ENCODE measurements around the gene DIS3L2.
"Not testable (repeated sequence)": the region's sequence is repeated elsewhere in the genome, so short reads cannot be mapped to it uniquely, and the experiment has no call there.

Gene DIS3L2

GRCh38 chr2:232111551-232111950, 150.0 kb downstream of the DIS3L2 start:
- no peak for ATAC-seq (ENCODE audit: low read depth)
- no peak overlapping the region for H3K4me3 ChIP-seq (ENCODE audit: severe bottlenecking)
- no peak for DNase-seq (ENCODE audit: low spot score)
- TF ChIP-seq, protein P1, sequence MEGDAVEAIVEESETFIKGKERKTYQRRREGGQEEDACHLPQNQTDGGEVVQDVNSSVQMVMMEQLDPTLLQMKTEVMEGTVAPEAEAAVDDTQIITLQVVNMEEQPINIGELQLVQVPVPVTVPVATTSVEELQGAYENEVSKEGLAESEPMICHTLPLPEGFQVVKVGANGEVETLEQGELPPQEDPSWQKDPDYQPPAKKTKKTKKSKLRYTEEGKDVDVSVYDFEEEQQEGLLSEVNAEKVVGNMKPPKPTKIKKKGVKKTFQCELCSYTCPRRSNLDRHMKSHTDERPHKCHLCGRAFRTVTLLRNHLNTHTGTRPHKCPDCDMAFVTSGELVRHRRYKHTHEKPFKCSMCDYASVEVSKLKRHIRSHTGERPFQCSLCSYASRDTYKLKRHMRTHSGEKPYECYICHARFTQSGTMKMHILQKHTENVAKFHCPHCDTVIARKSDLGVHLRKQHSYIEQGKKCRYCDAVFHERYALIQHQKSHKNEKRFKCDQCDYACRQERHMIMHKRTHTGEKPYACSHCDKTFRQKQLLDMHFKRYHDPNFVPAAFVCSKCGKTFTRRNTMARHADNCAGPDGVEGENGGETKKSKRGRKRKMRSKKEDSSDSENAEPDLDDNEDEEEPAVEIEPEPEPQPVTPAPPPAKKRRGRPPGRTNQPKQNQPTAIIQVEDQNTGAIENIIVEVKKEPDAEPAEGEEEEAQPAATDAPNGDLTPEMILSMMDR (IDR thresholded peaks at IDR 0.05; ENCODE audit: poor library complexity, severe bottlenecking), result no peak
- no peak overlapping the region for H3K27ac ChIP-seq (ENCODE audit: poor library complexity, severe bottlenecking)
- H3K9me3 ChIP-seq (ENCODE audit: severe bottlenecking), result no peaks in the 10 kb centered on the region
- H3K27me3 ChIP-seq (ENCODE audit: insufficient read depth, poor library complexity, severe bottlenecking), result no peaks in the 10 kb centered on the region
- no peaks in the 10 kb centered on the region for H3K36me3 ChIP-seq (ENCODE audit: low read depth)
- no peaks in the 10 kb centered on the region for H3K4me1 ChIP-seq (ENCODE audit: insufficient read depth, poor library complexity, severe bottlenecking)

GRCh38 chr2:232113821-232114220, 152.3 kb downstream of the DIS3L2 start:
- Histone ChIP-seq H3K4me1 (ENCODE audit: insufficient read depth, poor library complexity, severe bottlenecking) (no peaks in the 10 kb centered on the region), H3K9me3 (ENCODE audit: severe bottlenecking) (no peaks in the 10 kb centered on the region), H3K27ac (ENCODE audit: poor library complexity, severe bottlenecking) (no peak overlapping the region), H3K36me3 (ENCODE audit: low read depth) (no peaks in the 10 kb centered on the region), H3K4me3 (ENCODE audit: severe bottlenecking) (no peak overlapping the region), H3K27me3 (ENCODE audit: insufficient read depth, poor library complexity, severe bottlenecking) (no peaks in the 10 kb centered on the region)
- DNase-seq (ENCODE audit: low spot score) (no peak), ATAC-seq (ENCODE audit: low read depth) (no peak)
- TF ChIP-seq, protein P1 (IDR thresholded peaks at IDR 0.05; ENCODE audit: poor library complexity, severe bottlenecking), result no peak

DNA sequence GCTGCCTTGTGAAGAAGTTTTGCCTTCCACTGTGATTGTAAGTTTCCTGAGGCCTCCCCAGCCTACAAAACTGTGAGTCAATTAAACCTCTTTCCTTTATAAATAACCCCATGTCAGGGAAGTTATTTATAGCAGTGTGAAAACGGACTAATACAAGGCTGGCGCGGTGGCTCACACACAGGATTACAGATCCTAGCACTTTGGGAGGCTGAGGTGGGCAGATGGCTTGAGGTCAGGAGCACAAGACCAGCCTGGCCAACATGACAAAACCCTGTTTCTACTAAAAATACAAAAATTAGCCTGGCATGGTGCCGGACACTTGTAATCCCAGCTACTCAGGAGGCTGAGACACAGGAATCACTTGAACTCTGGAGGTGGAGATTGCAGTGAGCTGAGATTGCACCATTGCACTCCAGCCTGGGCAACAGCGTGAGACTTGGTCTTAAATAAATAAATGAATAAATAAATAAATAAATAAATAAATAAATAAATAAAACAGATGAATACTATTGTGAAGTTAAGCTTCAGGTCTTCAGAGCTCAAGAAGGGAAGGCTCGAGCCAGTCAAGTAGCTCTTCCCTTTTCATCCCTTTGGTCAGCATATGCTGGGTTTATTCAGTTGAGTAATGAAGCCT, 154.3 kb downstream of the DIS3L2 start:
- not testable (repeated sequence) for H3K27me3 ChIP-seq (ENCODE audit: insufficient read depth, poor library complexity, severe bottlenecking); DNase-seq (ENCODE audit: low spot score); ATAC-seq (ENCODE audit: low read depth); H3K4me3 ChIP-seq (ENCODE audit: severe bottlenecking); H3K27ac ChIP-seq (ENCODE audit: poor library complexity, severe bottlenecking); H3K4me1 ChIP-seq (ENCODE audit: insufficient read depth, poor library complexity, severe bottlenecking); H3K9me3 ChIP-seq (ENCODE audit: severe bottlenecking); H3K36me3 ChIP-seq (ENCODE audit: low read depth)

- ATAC-seq (ENCODE audit: low read depth) (no peak), DNase-seq (ENCODE audit: low spot score) (no peak)
- TF ChIP-seq, protein P1 (IDR thresholded peaks at IDR 0.05; ENCODE audit: poor library complexity, severe bottlenecking), result no peak
- H3K4me3 ChIP-seq (ENCODE audit: severe bottlenecking), result no peak overlapping the region
- no peaks in the 10 kb centered on the region for H3K9me3 ChIP-seq (ENCODE audit: severe bottlenecking)
- no peaks in the 10 kb centered on the region for H3K27me3 ChIP-seq (ENCODE audit: insufficient read depth, poor library complexity, severe bottlenecking)
- no peaks in the 10 kb centered on the region for H3K4me1 ChIP-seq (ENCODE audit: insufficient read depth, poor library complexity, severe bottlenecking)
- H3K27ac ChIP-seq (ENCODE audit: poor library complexity, severe bottlenecking), result no peak overlapping the region
- H3K36me3 ChIP-seq (ENCODE audit: low read depth), result no peaks in the 10 kb centered on the region
Observed at GRCh38 chr2:232116852-232117251, 155.3 kb downstream of the DIS3L2 start.

DNA sequence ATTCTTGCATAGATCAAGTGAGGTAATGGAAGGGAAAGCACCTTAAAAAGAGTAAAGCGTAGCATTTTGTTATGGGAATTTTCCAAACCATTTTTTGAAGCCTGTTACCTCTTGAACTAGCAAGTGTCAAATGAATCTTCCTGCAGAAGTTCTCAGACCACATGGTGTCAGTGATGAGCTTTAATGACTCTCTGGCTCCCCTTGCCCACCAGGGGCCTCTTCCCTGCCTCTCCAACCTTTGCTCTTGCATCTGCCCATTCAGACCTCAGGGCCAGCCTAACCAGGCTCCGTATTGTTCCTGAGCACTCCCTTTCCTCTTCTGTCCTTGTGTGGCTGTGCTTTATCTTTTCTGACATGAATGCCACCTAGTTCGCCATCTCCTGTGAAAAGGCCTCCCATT, 155.9 kb downstream of the DIS3L2 start:
- Histone ChIP-seq H3K36me3 (ENCODE audit: low read depth) (no peaks in the 10 kb centered on the region), H3K4me3 (ENCODE audit: severe bottlenecking) (no peak overlapping the region)
- ATAC-seq (ENCODE audit: low read depth), result no peak

More for the DNA sequence above, 155.9 kb downstream of the DIS3L2 start:
- TF ChIP-seq, protein P1 (IDR thresholded peaks at IDR 0.05; ENCODE audit: poor library complexity, severe bottlenecking), result no peak
- H3K4me1 ChIP-seq (ENCODE audit: insufficient read depth, poor library complexity, severe bottlenecking), result no peaks in the 10 kb centered on the region
- H3K9me3 ChIP-seq (ENCODE audit: severe bottlenecking), result no peaks in the 10 kb centered on the region
- no peak overlapping the region for H3K27ac ChIP-seq (ENCODE audit: poor library complexity, severe bottlenecking)
- no peak for DNase-seq (ENCODE audit: low spot score)
- no peaks in the 10 kb centered on the region for H3K27me3 ChIP-seq (ENCODE audit: insufficient read depth, poor library complexity, severe bottlenecking)
